Ishikawa (cell line): ENCODE data around the gene SERPINE3.

Experiments
- CEBPB ChIP-seq: IDR thresholded peaks from 2 replicates; pipeline ENCODE4 v1.6.1; 2012
- CREB1 ChIP-seq: IDR thresholded peaks from 2 replicates; pipeline ENCODE4 v1.6.1; 2012; ENCODE audit warnings: low read depth
- EGR1 ChIP-seq: IDR thresholded peaks from 2 replicates; pipeline ENCODE4 v1.6.1; 2012
- EP300 ChIP-seq: IDR thresholded peaks from 2 replicates; pipeline ENCODE4 v1.6.1; 2012; ENCODE audit warnings: borderline replicate concordance
- FOXM1 ChIP-seq: IDR thresholded peaks from 2 replicates; pipeline ENCODE4 v1.6.1; 2012; ENCODE audit warnings: low read depth, borderline replicate concordance
- MAX ChIP-seq: IDR thresholded peaks from 2 replicates; pipeline ENCODE4 v1.6.1; 2012
- NFIC ChIP-seq: IDR thresholded peaks from 2 replicates; pipeline ENCODE4 v1.6.1; 2012
- RAD21 ChIP-seq: IDR thresholded peaks from 2 replicates; pipeline ENCODE4 v1.6.1; 2012; ENCODE audit warnings: low read depth
- REST ChIP-seq: IDR thresholded peaks from 2 replicates; pipeline ENCODE4 v1.6.1; 2012; ENCODE audit warnings: low read depth, mild to moderate bottlenecking
- TAF1 ChIP-seq: IDR thresholded peaks from 2 replicates; pipeline ENCODE4 v1.6.1; 2012; ENCODE audit warnings: low read depth, mild to moderate bottlenecking
- TCF12 ChIP-seq: IDR thresholded peaks from 2 replicates; pipeline ENCODE4 v1.6.1; 2012; ENCODE audit warnings: low read depth
- TEAD4 ChIP-seq: IDR thresholded peaks from 2 replicates; pipeline ENCODE4 v1.6.1; 2012
- USF1 ChIP-seq: IDR thresholded peaks from 2 replicates; pipeline ENCODE4 v1.6.1; 2012
- YY1 ChIP-seq: IDR thresholded peaks from 2 replicates; pipeline ENCODE4 v1.6.1; 2012; ENCODE audit warnings: low read depth
- ZBTB7A ChIP-seq: IDR thresholded peaks from 2 replicates; pipeline ENCODE4 v1.6.1; 2012; ENCODE audit warnings: low read depth

SERPINE3 gene

GRCh38 chr13:51339354-51339753 lies at the start of gene SERPINE3:
Gene SERPINE3 (plus strand): TSS chr13:51339691. CDS start chr13:51341092, 1,401 bp downstream.
- TF ChIP-seq ZBTB7A = no peak
- TF ChIP-seq TEAD4 = no peak
- TF ChIP-seq CREB1 = no peak
- TF ChIP-seq TAF1 = no peak
- no peak for TF ChIP-seq RAD21
- TF ChIP-seq NFIC = no peak
- no peak for TF ChIP-seq MAX

GRCh38 chr13:51291341-51291740 lies 48.1 kb upstream of the SERPINE3 start:
- TF ChIP-seq REST = no peak
- TF ChIP-seq TEAD4 = no peak
- TF ChIP-seq ZBTB7A = no peak

GRCh38 chr13:51292000-51292565 lies 47.4 kb upstream of the SERPINE3 start:
- TF ChIP-seq ZBTB7A (no peak), TAF1 (no peak), USF1 (no peak), REST (no peak), NFIC (no peak), CEBPB (no peak), TEAD4 (no peak), MAX (no peak), EGR1 (no peak)

GRCh38 chr13:51297556-51297955 lies 41.9 kb upstream of the SERPINE3 start:
- TF ChIP-seq FOXM1 (no peak), MAX (no peak), REST (no peak), NFIC (no peak), USF1 (no peak), CEBPB (no peak), EP300 (no peak), YY1 (no peak), TAF1 (no peak), TEAD4 (no peak), CREB1 (no peak), RAD21 (no peak), ZBTB7A (no peak), TCF12 (no peak), EGR1 (no peak)

- TF ChIP-seq FOXM1 = no peak
- peak; percentile 85 for TF ChIP-seq USF1
- no peak for TF ChIP-seq YY1
These were observed 40.7 kb upstream of the SERPINE3 start for GRCh38 chr13:51298812-51299211.
